Esophagus mucosa (tissue), 1 donor: Measurements from ENCODE around the gene KCNJ15. TPM values are rescaled to one million over a fixed set of nuclear protein-coding genes. Genes with fewer than 3 reads are reported as not detected.
A peak's percentile ranks its signal among the peaks of the same experiment; 100 is the strongest.
"Not testable (repeated sequence)": the region's sequence is repeated elsewhere in the genome, so short reads cannot be mapped to it uniquely, and the experiment has no call there.

Experiments used
- ATAC-seq: fragments of 200-7000 bp; cut with Tn5 transposase; one replicate; pipeline ENCODE4 v1.9.1; 2020
- total RNA-seq: library from RNA; stranded (reverse); gene quantifications from one replicate; pipeline ENCODE4 v1.2.4, GENCODE V29; 2023
- donor health status: DM: yes; HTN: yes; CAD: no.

The KCNJ15 gene
- total RNA-seq, 1 donor from 2014 or later, result 15.5 TPM

GRCh38 chr21:38244885-38245869, 11.6 kb upstream of the KCNJ15 start:
- ATAC-seq, result peak; percentile 38

- no peak for ATAC-seq
Observed at GRCh38 chr21:38246511-38246910, 10.3 kb upstream of the KCNJ15 start.

- ATAC-seq, result not testable (repeated sequence)
Observed at GRCh38 chr21:38247054-38247453, 9.7 kb upstream of the KCNJ15 start.

- ATAC-seq, result no peak
Observed at GRCh38 chr21:38247738-38248510, 8.9 kb upstream of the KCNJ15 start.

- no peak for ATAC-seq
Observed at GRCh38 chr21:38249256-38249655, 7.5 kb upstream of the KCNJ15 start.

GRCh38 chr21:38249696-38250278, 7.0 kb upstream of the KCNJ15 start:
- ATAC-seq, result no peak

GRCh38 chr21:38250991-38251418, 5.8 kb upstream of the KCNJ15 start:
- no peak for ATAC-seq

GRCh38 chr21:38254970-38255369, 1.8 kb upstream of the KCNJ15 start:
- no peak for ATAC-seq

- no peak for ATAC-seq
Observed at GRCh38 chr21:38255571-38256117, 1.1 kb upstream of the KCNJ15 start.

GRCh38 chr21:38257667-38258066, 876 bp downstream of the KCNJ15 start:
- ATAC-seq, result no peak

GRCh38 chr21:38258521-38259485, 2.0 kb downstream of the KCNJ15 start:
- ATAC-seq, result peak; percentile 65

GRCh38 chr21:38259665-38260064, 2.9 kb downstream of the KCNJ15 start:
- ATAC-seq, result no peak

GRCh38 chr21:38260426-38260825, 3.6 kb downstream of the KCNJ15 start:
- no peak for ATAC-seq

GRCh38 chr21:38261851-38262250, 5.1 kb downstream of the KCNJ15 start:
- no peak for ATAC-seq

- no peak for ATAC-seq
Observed at GRCh38 chr21:38263493-38263892, 6.7 kb downstream of the KCNJ15 start.

GRCh38 chr21:38264571-38264970, 7.8 kb downstream of the KCNJ15 start:
- no peak for ATAC-seq

GRCh38 chr21:38265166-38265565, 8.4 kb downstream of the KCNJ15 start:
- ATAC-seq, result no peak

GRCh38 chr21:38266732-38267131, 9.9 kb downstream of the KCNJ15 start:
- peak; percentile 15 for ATAC-seq

GRCh38 chr21:38267136-38267755, 10.5 kb downstream of the KCNJ15 start:
- peak; percentile 5 for ATAC-seq

- peak; percentile 57 for ATAC-seq
Observed at GRCh38 chr21:38267991-38268863, 11.4 kb downstream of the KCNJ15 start.
